Stimulated activated CD8-positive, alpha-beta memory T cell treated with anti-CD3 and anti-CD28 coated beads, Interleukin-4, amount 100 ng/mL, for 24 hours (primary cell): ENCODE data around the gene TTC28.
"Not testable (repeated sequence)": the region's sequence is repeated elsewhere in the genome, so short reads cannot be mapped to it uniquely, and the experiment has no call there.

ENCODE experiments used
- DNase-seq: peaks from one replicate; pipeline ENCODE4 v3.0.0-alpha.2; 2020; ENCODE audit warnings: low read depth

The TTC28 gene

GRCh38 chr22:28604966-28605761 is 74.5 kb downstream of the TTC28 start:
- DNase-seq, result no peak

GRCh38 chr22:28601915-28602314 is 77.7 kb downstream of the TTC28 start:
- no peak for DNase-seq

- DNase-seq, result no peak
Observed at GRCh38 chr22:28600546-28601143, 79.0 kb downstream of the TTC28 start.

DNA sequence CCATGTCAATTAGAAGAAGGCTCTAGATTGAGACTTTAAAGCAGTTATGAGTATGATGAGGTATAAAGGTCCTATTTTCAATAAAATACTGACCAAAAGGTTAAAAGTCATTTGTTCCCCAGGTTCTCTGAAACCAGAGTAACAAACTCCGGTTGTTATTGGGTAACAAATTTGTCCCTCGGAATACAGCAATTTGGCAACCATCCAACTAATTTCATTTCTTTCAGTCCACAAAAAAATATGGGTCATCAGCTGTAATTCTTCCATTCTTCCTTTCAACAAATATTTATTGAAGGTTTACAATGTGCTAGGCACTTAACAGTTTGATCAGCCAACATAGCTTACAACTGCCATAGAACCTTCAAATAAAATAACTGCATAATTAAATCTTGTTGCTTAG is 79.9 kb downstream of the TTC28 start:
- DNase-seq, result no peak

DNA sequence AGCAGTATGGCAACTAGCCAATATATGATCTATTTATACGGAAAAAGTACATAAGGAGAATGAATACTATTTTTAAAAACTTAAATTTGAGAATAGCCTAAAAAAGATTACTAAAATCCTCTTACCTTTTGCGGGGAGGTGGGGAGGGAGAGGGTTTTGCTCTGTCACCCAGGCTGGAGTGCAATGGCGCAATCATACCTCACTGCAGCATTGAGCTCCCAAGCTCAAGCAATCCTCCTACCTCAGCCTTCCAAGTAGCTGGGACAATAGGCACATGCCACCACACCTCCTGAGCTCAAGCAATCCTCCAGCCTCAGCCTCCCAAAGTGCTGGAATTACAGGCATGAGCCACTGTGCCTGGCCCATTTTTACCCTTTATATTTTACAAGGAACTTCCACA is 82.0 kb downstream of the TTC28 start:
- no peak for DNase-seq

DNA sequence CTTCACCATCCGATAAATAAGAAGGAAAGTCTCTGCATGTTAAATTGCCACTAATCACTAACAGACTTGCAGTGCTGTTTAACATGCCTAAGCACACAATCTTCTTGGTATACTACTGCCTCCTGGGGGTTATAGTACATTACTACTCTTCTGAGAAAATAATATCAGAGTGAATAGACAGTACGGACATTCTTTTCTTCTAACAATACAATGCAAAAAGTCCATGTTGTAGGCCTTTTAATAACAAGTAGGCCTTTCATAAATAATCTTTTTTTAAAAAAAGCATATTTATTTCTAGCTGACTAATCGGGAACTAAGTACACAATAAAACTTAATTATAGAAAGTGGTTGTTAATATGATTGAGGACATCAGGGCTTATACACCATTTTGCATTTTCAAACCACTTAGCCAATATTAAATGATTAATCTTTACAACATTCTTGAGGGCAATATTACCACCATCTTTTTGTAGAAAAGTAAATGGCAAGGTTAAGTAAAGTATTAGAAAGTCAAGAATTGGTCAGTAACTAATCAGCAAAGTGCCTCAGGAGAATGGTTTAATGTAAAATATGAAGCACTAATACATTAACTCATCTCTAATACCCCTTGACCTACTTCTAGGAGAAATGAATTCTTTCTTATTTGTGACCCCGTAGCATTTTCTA is 84.7 kb downstream of the TTC28 start:
- DNase-seq, result no peak

DNA sequence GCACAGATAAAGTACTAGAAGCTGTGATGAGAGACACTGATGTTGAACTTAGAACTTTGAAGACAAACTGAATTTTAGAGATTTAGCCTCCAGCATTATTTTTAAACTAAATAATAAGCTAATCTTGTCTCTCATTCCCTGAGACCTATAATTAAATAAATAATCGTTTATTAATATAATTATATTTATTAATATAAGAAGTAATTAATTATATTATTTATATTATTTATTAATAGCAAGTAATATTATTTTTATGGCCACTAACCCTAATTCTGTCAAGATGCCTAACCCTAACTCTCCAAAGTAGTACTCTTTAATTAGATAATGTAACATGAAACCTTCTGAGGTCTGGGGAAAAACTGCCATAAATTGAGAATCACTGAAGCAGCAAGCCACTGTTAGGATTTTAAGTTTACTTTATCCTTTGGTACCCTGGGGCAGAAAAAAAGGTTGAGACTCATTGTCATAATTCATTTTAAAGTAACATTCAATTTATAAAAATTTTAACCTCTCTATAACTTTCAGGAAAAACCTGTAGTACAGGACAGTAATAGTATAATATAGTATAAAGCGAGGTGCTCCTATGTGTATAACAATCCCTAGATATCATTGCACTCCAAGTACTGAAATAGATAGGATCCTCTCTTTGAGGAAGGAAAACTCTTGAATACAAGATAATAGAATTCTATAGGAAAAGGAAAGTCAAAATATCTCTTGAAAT is 85.4 kb downstream of the TTC28 start:
- no peak for DNase-seq

- DNase-seq, result no peak
Observed at GRCh38 chr22:28593299-28593698, 86.3 kb downstream of the TTC28 start.

DNA sequence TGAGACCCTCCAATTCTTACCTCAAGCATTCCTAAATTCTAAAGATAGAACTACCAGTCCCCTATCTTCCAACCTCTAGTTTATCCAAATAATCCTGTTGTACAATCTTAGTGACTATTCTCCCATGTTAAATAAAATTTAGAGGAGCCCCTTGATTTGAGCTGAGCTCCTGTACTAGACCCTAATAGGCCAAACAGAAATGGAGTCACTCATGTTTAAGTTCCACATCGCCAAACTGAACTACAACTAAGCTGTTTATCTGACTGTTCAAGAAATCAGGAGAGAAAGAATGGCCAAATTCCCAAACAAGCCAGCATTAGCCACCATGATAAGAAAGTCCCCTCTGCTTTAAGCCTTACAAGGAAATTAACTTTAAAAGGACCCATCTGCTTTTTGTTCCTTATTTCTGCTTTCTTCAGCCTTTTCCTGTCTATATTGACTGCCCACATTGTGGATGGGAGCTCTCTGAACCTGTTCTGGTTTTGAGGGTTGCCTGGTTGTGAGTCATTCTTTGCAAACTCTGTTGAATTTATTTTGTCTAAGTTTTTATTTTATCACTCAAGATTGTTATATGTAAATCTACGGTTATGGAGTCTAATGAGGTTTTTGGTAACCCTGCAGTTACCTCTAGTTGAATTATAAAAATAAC is 90.4 kb downstream of the TTC28 start:
- DNase-seq, result no peak

- DNase-seq, result no peak
Observed at GRCh38 chr22:28585324-28585723, 94.3 kb downstream of the TTC28 start.

GRCh38 chr22:28582806-28583205 is 96.8 kb downstream of the TTC28 start:
- no peak for DNase-seq

DNA sequence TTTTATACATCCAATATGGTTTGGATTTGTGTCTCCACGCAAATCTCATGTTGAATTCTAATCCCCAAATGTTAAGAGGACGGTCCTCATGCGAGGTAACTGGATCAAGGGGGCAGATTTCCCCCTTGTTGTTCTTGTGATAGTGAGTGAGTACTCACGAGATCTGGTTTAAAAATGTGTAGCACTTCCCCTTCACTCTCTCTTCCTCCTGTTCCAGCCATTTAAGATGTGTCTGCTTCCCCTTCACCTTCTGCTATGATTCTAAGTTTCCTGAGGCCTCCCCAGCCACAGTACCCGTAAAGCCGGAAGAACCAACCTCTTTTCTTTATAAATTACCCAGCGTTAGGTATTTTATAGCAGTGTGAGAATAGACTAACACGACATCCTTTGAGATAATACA is 98.6 kb downstream of the TTC28 start:
- DNase-seq, result no peak

GRCh38 chr22:28576162-28576561 is 103.5 kb downstream of the TTC28 start:
- no peak for DNase-seq

DNA sequence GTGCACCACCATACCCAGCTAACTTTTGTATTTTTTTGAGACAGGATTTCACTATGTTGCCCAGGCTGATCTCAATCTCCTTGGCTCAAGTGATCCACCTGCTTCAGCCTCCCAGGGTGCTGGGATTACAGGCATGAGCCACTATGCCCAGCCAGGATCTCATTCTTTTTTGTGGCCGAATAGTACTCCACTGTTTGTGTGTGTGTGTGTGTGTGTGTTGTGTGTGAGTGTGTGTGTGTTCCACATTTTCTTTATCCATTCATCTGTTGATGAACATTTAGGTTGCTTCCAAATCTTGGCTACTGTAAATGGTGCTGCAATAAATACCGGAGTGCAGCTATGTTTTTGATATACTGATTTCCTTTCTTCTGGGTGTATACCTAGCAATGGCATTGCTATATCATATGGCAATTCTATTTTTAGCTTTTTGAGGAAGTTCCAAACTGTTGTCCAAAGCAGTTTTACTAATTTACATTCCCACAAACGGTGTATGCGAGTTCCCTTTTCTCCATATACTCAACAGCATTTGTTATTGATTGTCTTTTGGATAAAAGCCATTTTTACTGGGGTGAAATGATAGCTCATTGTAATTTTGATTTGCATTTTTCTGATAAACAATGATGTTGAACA is 105.4 kb downstream of the TTC28 start:
- no peak for DNase-seq

- DNase-seq, result no peak
Observed at GRCh38 chr22:28570696-28571373, 108.8 kb downstream of the TTC28 start.

- not testable (repeated sequence) for DNase-seq
Observed at GRCh38 chr22:28568974-28569373, 110.7 kb downstream of the TTC28 start.

DNA sequence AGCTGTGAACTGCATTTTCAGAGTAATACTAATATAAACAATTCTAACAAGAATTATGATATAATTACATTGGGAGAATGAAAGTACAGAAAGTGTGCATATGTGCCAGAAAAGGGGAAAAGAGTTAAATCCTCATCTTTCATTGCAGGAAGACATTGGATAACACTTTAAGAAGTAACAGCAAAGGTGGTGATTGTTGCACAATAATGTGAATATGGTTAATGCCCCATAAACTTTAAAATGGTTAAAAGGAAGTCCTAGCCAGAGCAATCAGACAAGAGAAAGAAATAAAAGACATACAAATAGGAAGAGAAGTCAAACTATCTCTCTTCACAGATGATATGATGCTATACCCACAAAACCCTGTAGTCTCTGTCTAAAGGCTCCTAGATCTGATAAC is 111.5 kb downstream of the TTC28 start:
- DNase-seq, result no peak

DNA sequence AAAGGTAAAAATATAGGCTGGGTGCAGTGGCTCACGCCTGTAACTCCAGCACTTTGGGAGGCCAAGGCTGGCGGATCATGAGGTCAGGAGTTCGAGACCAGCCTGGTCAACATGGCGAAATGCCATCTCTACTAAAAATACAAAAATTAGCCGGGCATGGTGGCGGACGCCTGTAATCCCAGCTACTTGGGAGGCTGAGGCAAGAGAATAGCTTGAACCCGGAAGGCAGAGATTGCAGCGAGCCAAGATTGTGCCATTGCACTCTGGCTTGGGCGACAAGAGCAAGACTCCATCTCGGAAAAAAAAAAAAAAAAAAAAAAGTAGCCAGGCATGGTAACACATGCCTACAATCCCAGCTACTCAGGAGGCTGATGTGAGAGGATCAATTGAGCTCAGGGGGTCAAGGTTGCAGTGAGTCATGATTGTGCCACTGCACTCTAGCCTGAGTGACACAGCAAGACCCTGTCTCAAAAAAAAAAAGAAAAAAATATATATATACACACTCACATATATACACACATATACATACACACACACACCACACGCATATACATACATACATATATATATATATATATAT is 112.6 kb downstream of the TTC28 start:
- not testable (repeated sequence) for DNase-seq

- no peak for DNase-seq
Observed at GRCh38 chr22:28563636-28564035, 116.0 kb downstream of the TTC28 start.

DNA sequence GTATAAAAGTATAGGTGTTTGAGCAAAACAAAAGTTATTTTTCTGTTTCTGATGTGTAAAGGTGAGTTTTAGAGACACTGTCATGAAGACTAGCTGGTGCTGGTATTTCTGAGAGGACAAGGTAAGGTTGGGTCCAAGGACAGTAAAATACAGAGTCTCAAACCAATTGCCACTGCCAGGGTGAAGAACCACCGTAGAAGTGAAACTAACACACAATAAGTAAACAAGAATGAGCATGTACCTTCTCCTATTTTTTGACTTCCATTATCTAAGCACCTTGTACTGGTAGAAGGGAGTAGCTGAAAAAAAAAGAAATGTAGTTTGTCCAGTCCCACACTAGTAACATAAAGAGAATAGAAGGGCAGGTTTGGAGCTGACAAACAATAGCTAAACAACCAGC is 117.3 kb downstream of the TTC28 start:
- DNase-seq, result no peak

- not testable (repeated sequence) for DNase-seq
Observed at GRCh38 chr22:28560743-28561101, 118.9 kb downstream of the TTC28 start.
